SH-SY5Y (cell line): ENCODE measurements around the gene CD180.

Experiments used
- GATA2 ChIP-seq: IDR thresholded peaks from 2 replicates; pipeline ENCODE4 v1.6.1; 2011; ENCODE audit warnings: mild to moderate bottlenecking, low read depth, low read length
- GATA3 ChIP-seq: IDR thresholded peaks from 2 replicates; pipeline ENCODE4 v1.6.1; 2011; ENCODE audit warnings: low read depth, mild to moderate bottlenecking, low read length, moderate library complexity

GRCh38 chr5:67149951-67150523, 46.6 kb downstream of the CD180 start:
- no peak for TF ChIP-seq GATA3
- TF ChIP-seq GATA2, result no peak
